SW480 (cell line): ENCODE results near the gene SPATA17.
A peak's percentile ranks its signal among the peaks of the same experiment; 100 is the strongest.
"Not testable (repeated sequence)": the region's sequence is repeated elsewhere in the genome, so short reads cannot be mapped to it uniquely, and the experiment has no call there.

Experiments
- DNase-seq: peaks from one replicate; pipeline ENCODE4 v3.0.0-alpha.2; 2016; ENCODE audit warnings: low spot score

SPATA17 gene

DNA sequence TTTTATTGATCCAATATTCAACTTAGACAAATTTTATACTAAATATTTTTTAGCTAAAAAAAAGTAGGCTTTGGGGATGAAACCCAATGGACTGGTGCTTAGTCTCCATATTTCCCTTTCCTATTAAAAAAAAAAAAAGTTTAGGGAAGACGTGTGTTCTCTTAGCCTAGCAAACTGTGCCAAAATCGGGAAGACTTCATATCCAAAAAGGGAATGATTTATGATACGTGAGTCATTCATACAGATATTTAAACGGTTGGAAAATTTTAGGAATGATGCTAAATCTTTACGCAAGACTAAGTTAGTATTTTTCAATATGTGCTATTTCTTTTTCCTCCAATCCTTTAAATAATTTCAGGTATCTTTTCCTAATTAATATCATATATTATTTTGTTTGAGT, 50.7 kb downstream of the SPATA17 start:
- no peak for DNase-seq

DNA sequence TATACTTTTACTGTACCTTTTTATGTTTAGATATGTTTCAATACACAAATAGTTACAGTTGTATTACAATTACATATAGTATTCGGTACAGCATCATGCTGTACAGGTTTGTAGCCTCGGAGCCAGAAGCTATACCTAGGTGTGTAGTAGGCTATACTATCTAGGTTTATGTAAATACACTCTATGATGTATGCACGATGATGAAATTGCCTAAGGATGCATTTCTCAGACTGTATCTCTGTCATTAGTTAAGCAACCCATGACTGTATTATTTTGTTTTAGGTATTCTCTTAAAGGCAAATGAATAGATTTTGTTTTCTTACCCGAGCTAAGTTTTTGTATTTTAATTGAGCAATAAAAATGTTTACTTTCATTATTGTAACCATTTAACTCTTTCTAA, 56.4 kb downstream of the SPATA17 start:
- DNase-seq, result no peak

DNA sequence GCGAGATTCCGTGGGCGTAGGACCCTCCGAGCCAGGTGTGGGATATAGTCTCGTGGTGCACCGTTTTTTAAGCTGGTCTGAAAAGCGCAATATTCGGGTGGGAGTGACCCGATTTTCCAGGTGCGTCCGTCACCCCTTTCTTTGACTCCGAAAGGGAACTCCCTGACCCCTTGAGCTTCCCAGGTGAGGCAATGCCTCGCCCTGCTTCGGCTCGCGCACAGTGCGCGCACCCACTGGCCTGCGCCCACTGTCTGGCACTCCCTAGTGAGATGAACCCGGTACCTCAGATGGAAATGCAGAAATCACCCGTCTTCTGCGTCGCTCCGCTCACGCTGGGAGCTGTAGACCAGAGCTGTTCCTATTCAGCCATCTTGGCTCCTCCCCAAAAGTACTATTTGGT, 65.0 kb downstream of the SPATA17 start:
- DNase-seq, result not testable (repeated sequence)

DNA sequence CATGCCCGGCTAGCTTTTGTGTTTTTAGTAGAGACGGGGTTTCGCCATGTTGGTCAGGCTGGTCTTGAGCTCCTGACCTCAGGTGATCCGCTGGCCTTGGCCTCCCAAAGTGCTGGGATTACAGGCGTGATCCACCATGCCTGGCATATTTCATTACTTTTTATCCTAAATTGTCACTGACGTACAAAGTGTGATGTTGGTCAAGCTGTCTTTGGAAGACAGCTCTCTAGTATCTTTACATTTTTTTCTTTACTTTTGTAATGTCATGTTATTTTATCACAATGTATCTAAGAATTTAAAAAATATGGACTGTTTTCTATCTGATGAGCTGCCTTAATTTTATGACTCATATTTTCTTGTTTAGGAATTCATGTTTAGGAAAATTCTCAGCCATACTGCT, 72.2 kb downstream of the SPATA17 start:
- no peak for DNase-seq

DNA sequence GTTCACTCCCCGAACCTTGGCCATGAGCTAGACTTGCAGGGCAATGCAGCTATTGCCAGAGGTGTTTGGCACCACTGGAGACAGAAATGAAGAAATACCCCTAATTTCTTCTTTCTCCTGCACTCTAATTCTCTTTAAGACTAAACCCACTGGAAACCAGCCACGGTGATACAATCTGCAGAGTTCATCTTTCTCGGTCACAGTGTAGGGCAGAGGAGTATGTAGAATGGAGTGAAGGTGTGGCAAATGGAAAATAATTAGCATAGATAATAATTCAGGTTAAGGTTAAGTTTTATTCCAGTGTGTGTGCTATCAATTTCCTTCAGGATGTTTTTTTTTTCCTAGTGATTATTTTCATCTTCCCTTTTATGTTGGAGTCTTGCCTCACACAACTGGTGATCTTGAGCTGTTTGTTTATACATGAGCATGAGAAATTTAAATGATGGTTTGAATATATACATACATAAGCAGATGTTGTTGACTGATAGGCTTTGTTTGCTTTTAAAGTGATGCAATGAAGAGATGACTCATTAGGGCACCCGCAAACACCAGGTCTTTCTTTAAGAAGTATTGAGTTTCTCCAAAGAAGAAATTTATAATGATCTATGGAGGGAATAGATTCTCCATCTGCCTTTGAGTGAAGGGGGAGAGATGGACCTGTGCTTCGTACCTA, 81.9 kb downstream of the SPATA17 start:
- DNase-seq, result peak; percentile 13

DNA sequence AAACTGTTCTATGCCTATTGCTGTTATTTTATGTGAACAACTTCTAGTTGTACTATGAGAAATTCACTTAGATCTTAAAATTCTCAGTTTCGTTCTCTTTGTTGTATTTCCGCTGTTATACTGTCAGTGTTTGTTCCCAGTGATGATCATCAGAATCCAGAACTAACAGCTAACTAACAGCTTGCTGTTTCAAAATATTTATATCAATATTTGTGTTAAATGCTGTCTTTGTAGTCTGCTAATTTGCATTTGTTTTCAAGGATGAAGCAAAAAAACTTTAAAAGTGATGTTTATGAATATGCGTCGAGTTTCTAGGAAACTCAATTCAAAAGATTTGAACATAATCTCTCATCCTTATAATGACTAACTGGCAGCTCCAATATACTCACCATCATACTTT, 84.5 kb downstream of the SPATA17 start:
- no peak for DNase-seq

DNA sequence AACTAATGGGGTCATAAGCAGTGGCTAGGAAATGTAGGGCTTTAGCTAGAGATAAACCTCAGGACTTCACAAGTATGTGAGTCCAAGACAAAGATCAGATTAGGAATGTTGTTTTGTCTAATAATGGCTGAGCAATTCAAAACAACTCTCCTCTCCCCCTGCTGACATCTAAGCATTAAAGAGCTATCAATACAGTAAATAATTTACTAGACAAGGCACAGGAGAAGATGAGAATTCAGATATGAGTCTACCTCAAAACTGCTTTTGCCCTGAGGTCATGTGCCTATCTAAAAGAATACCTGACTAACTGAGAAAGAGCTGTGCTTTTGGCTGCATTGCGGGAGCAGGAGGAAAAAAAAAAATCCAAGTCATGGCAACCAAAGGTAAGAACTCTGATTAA, 86.8 kb downstream of the SPATA17 start:
- DNase-seq, result no peak

DNA sequence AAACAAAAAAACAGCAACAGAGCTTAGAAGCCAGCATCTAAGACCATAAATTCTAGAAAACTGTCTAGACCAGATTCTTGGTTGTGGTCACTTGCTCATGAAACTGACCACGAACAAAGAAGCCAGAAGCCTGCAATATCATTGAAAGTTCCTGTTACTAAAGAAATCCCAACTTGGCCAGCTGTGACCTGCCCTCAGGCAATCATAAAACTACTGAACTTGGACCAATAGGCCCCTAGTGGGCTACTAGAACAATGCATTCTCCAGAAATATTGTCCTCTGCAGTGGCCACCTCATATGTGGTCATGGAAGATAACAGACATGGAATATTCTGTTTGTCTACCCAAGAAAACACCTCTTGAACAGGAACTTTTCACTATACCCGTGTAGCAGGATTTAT, 87.7 kb downstream of the SPATA17 start:
- DNase-seq, result peak; percentile 7

DNA sequence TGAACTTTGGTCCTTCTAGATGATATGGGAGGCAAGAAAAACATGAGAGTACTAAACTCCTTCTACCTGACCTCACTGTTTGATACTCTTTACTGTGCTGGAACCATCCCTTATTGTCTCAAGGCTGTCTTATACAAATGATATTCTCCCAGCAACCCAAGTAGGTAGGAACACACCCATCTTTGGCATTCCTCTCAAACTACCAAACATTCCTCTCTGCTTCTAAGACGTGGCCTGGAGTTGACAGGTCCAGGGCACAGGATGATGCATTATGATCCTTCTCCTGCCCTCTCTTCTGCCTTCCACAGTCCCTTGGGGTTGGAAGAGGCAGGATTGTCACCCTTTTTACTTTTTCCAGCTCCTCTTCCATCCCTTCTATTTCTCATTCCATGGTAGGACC, 90.5 kb downstream of the SPATA17 start:
- no peak for DNase-seq

DNA sequence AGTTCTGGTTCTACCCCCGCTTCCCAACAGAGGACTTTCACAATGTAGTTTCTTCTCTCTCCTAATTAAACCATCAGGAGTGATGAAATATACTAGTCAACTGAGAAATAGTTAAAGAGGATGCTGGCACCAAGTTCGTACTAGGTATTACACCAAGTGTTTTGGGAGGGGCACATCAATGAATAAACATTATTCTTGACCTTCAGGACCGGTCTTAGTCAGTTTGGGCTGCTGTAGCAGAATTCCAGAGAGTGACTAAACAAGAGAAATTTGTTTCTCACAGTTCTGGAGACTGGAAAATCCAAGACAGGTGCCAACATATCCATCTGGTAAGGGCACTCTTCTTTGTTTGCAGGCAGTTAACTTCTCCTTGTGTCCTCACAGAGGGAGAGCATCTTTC, 103.8 kb downstream of the SPATA17 start:
- DNase-seq, result no peak

DNA sequence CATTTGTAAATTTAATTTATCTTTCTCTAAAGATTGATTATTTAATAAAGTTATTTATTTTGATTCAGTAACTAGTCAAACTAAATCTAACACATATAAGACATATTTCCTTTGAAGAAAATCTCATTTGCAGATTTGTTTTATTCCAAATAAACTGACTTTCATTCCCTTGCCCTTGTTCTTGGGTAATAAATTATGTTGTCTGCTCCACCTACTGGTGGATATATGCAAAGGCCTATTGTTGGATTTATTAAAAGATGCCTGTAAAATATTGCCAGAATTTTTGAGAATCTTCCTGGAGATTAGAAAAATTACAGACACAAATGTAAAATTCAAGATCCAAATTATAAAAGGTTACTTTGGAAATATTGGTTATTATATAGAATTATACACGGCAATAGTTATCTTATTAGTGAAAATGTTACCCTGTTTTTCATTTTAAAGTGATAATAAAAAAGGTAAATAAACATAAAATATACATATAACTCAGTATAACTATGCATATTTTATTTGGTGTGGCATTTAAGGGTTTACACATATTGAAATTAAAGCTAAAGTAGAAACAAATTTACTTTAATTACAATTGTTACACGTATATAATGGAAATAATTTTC, 116.1 kb downstream of the SPATA17 start:
- DNase-seq, result peak; percentile 50

DNA sequence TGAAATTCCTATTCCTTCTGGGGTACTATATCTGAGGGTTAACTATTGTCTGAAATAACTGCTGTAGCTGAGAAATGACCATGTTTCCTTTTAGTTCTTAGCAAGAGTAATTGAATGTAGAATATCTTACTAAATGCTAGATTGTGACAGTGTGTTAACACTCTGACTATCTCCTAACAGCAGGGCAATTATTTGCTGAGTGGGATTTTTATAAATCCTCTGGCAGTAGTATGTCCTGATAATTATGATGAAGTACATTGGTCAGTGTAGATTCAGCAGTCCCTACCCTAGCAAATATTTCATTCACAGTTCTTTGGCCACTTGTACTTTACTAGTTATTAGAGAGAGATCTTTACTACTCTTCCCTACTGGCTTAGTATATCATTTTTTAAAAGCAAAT, 138.6 kb downstream of the SPATA17 start:
- no peak for DNase-seq

DNA sequence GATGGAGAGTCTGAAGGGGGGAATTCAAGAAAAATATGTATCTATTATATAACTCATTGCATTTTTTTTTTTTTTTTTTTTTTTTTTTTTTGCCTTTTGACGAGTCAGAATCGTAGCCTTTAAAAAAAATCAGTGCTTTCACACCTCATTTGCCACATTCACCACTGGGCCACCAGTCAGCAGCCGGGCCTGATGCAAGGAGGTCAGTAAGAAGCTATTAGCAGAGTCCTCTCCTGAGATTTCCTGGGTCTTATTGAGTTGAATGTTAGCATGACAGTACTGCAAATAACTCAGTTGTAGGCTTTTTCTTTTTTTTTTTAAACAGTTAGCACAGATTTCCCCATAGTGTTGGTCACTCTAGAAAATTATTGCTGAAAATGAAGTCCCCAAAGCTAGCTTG, 139.8 kb downstream of the SPATA17 start:
- no peak for DNase-seq

DNA sequence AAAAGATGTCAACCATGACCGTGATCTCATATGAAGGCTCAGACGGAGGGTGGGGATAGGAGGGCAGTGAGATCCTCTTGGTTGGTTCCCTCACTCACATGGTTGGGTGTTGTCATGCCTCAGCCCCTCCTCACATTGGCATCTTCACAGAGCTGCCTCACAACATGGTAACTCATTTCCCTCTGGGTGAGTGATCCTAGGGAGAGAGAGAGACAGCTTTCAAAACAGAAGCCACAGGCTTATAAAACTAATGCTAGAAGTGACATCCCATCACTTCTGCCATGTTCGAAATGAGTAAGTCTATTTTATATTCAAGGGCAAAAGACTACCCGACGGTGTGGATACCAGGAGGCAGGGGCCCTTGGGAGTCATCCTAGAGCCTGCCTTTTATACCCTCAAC, 145.5 kb downstream of the SPATA17 start:
- no peak for DNase-seq

DNA sequence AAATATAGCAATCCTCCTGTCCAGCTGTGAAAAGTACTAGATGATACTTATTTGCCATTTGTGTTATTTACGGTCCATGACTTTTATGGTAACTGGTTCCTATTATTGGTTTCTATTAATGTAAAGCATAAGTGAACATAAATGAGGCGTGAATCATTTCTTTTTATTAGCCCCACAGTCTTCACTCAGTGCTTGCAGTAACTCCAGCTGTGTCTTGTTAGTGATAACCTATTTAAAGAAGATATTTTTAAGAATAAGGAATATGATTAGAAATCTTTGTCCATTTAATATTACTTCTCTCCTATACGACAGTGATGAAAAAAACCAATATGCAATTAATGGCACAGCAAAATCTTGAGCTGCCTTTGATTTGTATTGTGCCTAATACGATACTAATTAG, 149.9 kb downstream of the SPATA17 start:
- DNase-seq, result no peak

DNA sequence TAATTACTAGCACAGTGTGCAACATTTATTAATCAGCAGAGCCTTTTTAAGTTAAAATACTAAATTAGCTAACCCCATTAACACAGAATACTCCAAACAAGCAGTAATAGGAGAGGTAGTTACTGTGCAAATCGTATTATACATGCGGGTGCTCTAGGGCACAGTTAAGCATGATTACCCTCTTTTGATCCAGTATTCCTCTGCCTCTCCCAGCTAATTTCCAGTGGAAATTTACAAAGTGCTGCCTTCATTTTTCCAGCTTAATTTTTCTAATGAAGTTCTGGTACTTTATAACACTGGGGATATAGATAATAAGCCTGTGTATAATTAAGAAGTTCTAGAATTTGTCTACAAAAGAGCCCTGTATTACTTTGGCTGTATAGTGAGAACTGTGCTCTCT, 159.9 kb downstream of the SPATA17 start:
- DNase-seq, result no peak

DNA sequence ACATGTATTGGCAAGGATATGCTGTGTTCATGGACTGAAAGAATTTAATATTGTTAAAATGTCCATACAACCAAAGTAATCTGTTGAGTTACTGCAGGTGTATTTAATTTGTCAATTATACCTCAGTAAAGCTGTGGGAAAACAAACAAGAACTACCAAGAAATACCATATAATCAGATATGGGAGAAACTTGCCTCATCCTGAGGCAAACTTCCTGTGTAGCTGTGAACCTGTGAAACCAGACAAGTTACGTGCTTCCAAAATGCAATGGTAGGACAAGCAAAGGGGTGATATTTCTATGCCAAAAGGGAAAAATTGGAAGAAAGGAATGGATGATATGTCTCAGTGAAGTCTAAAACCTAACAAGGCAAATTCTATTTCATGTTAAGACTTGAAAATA, 174.6 kb downstream of the SPATA17 start:
- no peak for DNase-seq

DNA sequence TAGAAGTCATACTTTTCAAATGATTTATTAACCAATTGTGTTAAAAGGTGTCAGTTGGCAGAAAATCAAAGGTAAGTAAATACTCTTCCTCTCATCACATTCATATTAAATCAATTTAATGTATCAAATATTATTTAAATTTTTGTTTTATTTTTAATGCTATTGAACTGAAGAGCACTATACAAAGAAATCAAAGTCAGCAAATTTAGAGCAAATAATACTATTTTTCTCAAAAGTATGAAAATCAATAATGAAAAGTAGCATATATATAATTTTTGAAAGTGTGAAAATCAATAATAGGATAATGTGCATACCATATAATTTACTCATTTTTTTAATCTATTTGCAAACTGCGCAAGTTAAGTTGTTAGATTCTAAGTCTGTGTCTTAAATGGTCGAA, 181.0 kb downstream of the SPATA17 start:
- DNase-seq, result no peak

DNA sequence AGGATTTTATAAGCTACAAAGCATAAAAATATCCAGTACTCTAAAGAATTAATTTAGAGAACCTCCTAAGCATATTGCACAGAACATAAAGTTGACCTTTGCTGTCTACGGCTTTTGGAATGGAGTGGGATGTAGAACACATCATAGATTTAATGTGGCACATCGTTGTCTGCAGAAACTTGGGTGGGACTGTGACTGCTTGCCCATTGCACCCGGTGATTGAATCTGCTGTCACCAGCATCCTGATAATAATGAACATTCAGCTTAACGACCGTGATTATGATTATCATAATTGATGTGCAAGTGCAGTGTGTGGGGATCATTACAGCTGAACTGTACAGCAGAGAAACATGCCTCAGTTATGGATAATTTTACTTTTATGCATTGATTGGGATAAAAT, 181.9 kb downstream of the SPATA17 start:
- DNase-seq, result no peak

DNA sequence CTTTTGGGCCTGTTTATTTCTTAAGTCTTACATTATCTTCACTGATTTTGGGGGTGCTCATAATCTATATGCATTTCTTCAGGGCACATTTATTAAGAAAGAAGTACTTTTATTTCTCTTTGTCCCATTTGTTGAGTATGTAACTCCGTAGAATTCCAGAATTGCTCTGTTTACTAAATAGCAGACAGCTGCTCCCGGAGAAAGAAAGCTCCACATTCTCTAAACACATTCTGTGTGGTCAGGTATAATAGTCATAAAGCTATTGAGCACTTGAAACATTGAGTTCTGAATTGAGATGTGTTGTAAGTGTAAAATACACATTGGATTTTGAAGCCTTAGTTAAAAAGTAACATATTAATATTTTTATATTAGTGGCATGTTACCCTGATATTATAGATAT, 206.5 kb downstream of the SPATA17 start:
- DNase-seq, result no peak

DNA sequence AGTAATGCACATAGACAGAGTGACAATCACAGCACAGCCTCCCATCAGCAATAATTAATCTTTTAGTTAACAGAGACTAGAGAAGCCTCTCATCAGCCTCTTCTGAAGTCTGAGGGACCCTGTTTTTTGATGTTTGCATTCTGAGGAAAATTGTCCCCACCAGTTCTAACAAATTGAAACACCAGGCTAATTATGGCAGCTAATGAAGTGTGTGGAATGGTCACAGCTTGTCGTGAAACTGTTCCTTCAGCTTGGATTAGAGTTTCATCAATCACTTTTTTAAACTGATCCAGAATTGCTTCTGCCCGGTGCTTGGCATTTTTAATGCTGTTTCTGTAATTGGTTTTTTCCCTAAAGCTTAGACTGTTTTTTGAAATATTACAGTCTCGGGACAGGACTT, 208.0 kb downstream of the SPATA17 start:
- no peak for DNase-seq

DNA sequence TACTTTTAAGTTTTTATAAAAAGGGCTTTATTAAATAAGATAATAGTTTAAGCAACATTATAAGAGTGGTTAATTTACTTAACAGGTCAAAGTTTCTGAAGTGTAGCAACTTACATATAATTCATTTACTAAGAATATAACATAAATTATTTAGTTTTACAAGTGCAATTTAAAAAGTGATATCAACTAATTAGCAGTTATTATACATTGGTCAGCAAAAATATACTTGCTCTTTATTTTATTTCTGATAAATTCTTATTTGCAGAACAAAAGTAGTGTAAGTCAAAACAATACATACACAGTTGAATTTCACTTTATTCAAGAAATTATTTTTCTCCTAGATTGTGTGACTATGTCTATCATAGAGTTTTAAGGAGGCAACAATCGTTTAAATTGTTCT, 215.6 kb downstream of the SPATA17 start:
- DNase-seq, result no peak

DNA sequence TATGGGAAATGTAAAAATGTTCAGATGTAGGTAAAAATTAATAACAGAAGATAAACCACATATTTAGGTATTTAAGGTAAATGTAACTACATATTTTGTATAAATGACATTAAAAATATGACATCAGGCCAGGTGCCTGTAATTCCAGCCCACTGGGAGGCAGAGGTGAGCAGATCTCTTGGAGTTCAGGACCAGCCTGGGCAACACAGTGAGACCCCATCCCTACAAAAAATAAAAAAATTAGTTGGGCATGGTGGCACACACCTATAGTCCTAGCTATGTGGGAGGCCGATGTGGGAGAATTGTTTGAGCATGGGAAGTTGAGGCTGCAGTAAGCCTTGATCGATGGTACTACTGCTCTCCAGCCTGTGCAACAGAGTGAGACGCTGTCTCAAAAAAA, 216.5 kb downstream of the SPATA17 start:
- DNase-seq, result no peak

DNA sequence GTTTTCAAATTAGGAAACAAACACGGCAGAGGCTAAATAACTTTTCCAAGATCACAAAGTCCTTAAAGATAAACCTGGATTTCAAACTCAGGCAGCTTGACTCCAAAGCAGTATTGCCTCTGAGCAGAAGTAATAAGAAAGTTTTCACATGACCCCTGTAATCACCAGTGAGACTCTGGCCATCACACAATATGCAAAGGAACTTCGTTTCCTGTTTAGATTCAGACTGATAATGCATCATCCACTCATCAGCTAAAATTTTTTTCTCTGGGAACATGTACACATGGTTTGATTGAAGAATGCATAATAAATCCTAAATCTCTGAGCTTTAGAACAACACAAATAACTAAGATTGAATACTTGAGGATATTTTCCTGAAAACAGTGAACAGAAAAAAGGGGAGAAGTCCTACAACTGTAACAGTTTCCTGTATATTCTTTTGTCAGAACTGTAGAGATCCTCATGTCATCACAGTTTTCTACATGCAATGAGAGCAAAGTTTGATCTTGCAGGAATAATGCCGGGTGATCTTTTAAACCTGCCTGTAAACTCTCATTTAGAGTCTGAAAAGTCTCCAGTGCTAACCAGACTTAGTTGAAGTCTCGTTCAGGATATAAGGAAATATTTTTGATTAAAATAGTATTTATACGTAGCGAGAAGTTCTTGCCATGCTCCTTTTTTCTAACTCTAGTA, 225.3 kb downstream of the SPATA17 start:
- no peak for DNase-seq
